Mesothelial cell of epicardium (in vitro differentiated cells): Measurements from ENCODE around the gene TCP11. TPM values are rescaled to one million over a fixed set of nuclear protein-coding genes. Genes with fewer than 3 reads are reported as not detected.

ENCODE experiments used
- DNase-seq, 2 experiments: peaks; one replicate each; pipeline ENCODE4 v3.0.0; 2021; ENCODE audit warnings: low spot score in 2 of 2; ENCODE audit not compliant: unreplicated experiment in 2 of 2
- H3K27ac Mint-ChIP-seq: 2 replicates; pipeline ENCODE4 v1.8.0; 2021; ENCODE audit warnings: mixed read lengths
- H3K27me3 Mint-ChIP-seq: 2 replicates; pipeline ENCODE4 v1.8.0; 2021; ENCODE audit warnings: low read depth, mixed read lengths
- H3K36me3 Mint-ChIP-seq: 2 replicates; pipeline ENCODE4 v1.8.0; 2021; ENCODE audit warnings: mixed read lengths
- H3K4me1 Mint-ChIP-seq: 2 replicates; pipeline ENCODE4 v1.8.0; 2021; ENCODE audit warnings: mixed read lengths
- H3K4me3 Mint-ChIP-seq: 2 replicates; pipeline ENCODE4 v1.8.0; 2021; ENCODE audit warnings: mild to moderate bottlenecking, moderate library complexity, mixed read lengths
- H3K9me3 Mint-ChIP-seq: 2 replicates; pipeline ENCODE4 v1.8.0; 2021; ENCODE audit warnings: mixed read lengths
- total RNA-seq: library from RNA; stranded (reverse); gene quantifications from 3 replicates; pipeline ENCODE4 v1.2.1, GENCODE V29; 2021
- TF ChIP-seq, protein P1 (sequence below): fragments of 200-600 bp; sonication (generic); IDR thresholded peaks from one replicate; pipeline ENCODE4 v1.5.0; 2021; ENCODE audit warnings: antibody characterized with exemption; ENCODE audit not compliant: unreplicated experiment

The TCP11 gene
- total RNA-seq, 1 donor from 2014 or later: 0.20 TPM

GRCh38 chr6:35072051-35072697, 69.0 kb downstream of the TCP11 start:
- Mint-ChIP-seq H3K27me3 (no peaks in the 10 kb centered on the region), H3K4me1 (peaks cover 17% of the 10 kb centered on the region), H3K36me3 (peaks cover 15% of the 10 kb centered on the region), H3K27ac (no peak overlapping the region), H3K9me3 (no peaks in the 10 kb centered on the region), H3K4me3 (no peak overlapping the region)
- TF ChIP-seq, protein P1, sequence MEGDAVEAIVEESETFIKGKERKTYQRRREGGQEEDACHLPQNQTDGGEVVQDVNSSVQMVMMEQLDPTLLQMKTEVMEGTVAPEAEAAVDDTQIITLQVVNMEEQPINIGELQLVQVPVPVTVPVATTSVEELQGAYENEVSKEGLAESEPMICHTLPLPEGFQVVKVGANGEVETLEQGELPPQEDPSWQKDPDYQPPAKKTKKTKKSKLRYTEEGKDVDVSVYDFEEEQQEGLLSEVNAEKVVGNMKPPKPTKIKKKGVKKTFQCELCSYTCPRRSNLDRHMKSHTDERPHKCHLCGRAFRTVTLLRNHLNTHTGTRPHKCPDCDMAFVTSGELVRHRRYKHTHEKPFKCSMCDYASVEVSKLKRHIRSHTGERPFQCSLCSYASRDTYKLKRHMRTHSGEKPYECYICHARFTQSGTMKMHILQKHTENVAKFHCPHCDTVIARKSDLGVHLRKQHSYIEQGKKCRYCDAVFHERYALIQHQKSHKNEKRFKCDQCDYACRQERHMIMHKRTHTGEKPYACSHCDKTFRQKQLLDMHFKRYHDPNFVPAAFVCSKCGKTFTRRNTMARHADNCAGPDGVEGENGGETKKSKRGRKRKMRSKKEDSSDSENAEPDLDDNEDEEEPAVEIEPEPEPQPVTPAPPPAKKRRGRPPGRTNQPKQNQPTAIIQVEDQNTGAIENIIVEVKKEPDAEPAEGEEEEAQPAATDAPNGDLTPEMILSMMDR: no peak
- no peak for DNase-seq

GRCh38 chr6:35071347-35071994, 69.7 kb downstream of the TCP11 start:
- Mint-ChIP-seq H3K4me3 (no peak overlapping the region), H3K36me3 (peaks cover 16% of the 10 kb centered on the region), H3K27me3 (no peaks in the 10 kb centered on the region), H3K9me3 (no peaks in the 10 kb centered on the region), H3K4me1 (peaks cover 17% of the 10 kb centered on the region), H3K27ac (peak overlapping the region; percentile 56)
- TF ChIP-seq, protein P1: no peak
- DNase-seq: no peak

DNA sequence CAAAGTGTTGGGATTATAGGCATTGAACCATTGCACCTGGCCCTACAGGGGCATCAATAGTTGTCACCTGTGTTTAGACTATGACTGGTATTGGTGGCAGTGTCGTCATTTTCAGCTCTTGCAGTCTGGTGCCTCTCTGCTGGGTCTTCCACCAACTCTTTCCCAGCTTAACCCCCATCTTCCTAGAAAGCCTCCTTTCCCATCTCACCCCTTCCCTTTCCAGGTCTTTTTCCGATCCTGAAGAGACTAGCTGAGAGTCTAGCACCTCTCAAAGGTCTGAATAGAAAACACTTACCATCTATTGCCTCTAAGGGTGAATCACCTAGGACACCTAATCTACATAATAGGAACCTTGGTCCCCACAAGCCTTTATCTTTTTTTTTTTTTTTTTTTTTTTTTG, 71.0 kb downstream of the TCP11 start:
- TF ChIP-seq, protein P1: no peak
- peaks cover 16% of the 10 kb centered on the region for H3K36me3 Mint-ChIP-seq
- H3K4me1 Mint-ChIP-seq: peaks cover 17% of the 10 kb centered on the region
- DNase-seq: no peak
- no peak overlapping the region for H3K27ac Mint-ChIP-seq
- no peaks in the 10 kb centered on the region for H3K9me3 Mint-ChIP-seq
- H3K4me3 Mint-ChIP-seq: no peak overlapping the region
- H3K27me3 Mint-ChIP-seq: no peaks in the 10 kb centered on the region

DNA sequence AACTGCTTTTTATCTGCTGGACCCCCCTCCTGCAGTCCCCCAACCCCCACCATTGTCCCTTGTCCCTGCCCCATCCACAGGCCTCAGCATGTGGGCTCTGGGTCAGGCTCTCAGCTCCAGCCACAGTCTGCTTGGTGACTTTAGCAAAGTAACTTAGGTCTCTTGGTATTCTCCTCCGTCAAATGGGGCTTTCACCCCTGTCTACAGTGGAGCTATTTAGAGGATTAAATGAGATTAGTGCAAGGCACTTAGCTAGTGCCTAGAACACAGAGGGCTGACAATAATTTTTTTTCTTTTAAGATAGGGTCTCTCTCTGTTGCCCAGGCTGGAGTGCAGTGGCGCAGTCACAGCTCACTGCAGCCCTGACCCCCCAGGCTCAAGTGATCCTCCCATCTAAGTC, 71.9 kb downstream of the TCP11 start:
- Mint-ChIP-seq H3K27ac (no peak overlapping the region), H3K36me3 (peaks cover 12% of the 10 kb centered on the region), H3K4me3 (no peak overlapping the region), H3K27me3 (no peaks in the 10 kb centered on the region), H3K4me1 (peaks cover 17% of the 10 kb centered on the region), H3K9me3 (no peaks in the 10 kb centered on the region)
- TF ChIP-seq, protein P1: no peak
- no peak for DNase-seq

DNA sequence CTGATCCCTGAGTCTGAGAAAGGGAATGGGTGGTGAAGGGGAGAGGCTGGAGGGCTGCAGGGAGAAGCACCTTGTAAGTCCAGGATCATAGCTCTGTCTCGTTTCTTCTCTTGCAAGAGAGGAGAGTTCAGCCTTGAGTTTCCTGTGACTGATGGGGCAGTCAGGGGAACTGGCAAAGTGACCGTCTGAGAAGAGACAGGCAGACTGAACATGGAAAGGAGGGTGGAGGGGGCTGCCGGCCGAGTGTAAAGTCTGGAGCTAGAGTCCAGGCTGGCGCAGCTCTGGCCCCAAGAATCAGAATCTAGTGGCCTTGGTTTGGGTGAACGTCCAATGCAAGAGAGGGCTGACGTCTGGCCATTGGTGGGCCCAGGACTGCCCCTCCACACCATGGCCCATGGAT, 72.5 kb downstream of the TCP11 start:
- Mint-ChIP-seq H3K27me3 (no peaks in the 10 kb centered on the region), H3K36me3 (peaks cover 8% of the 10 kb centered on the region), H3K27ac (peak overlapping the region; percentile 73), H3K4me1 (peaks cover 17% of the 10 kb centered on the region), H3K4me3 (no peak overlapping the region), H3K9me3 (no peaks in the 10 kb centered on the region)
- DNase-seq: no peak
- TF ChIP-seq, protein P1: no peak
